Measurements from ENCODE around the gene DNAJB5. TPM values are rescaled to one million over a fixed set of nuclear protein-coding genes. Genes with fewer than 3 reads are reported as not detected.

Gene DNAJB5
- total RNA-seq, 4 donors from 2014 or later: 3.5 to 16.6 (median 6.5) TPM

- Histone ChIP-seq H3K36me3 (peaks cover 0 to 15% (median 12%) of the 10 kb centered on the region in 3 donors), H3K4me3 (peak overlapping the region in 1 of 4 donors; percentile 89), H3K4me1 (peaks cover 42 to 87% (median 75%) of the 10 kb centered on the region in 3 donors), H3K27ac (peak overlapping the region; percentile 89 to 97 (median 96)), H3K27me3 (no peaks in the 10 kb centered on the region), H3K9me3 (no peaks in the 10 kb centered on the region)
- no peak for DNase-seq
- no peak for TF ChIP-seq POLR2A (IDR thresholded peaks at IDR 0.05)
- TF ChIP-seq, protein P1, sequence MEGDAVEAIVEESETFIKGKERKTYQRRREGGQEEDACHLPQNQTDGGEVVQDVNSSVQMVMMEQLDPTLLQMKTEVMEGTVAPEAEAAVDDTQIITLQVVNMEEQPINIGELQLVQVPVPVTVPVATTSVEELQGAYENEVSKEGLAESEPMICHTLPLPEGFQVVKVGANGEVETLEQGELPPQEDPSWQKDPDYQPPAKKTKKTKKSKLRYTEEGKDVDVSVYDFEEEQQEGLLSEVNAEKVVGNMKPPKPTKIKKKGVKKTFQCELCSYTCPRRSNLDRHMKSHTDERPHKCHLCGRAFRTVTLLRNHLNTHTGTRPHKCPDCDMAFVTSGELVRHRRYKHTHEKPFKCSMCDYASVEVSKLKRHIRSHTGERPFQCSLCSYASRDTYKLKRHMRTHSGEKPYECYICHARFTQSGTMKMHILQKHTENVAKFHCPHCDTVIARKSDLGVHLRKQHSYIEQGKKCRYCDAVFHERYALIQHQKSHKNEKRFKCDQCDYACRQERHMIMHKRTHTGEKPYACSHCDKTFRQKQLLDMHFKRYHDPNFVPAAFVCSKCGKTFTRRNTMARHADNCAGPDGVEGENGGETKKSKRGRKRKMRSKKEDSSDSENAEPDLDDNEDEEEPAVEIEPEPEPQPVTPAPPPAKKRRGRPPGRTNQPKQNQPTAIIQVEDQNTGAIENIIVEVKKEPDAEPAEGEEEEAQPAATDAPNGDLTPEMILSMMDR (IDR thresholded peaks at IDR 0.05): no peak
- intact Hi-C loops (cut with DNase I): loop anchor here (10.0 kb wide), 1 partner anchor 82 kb away; the partner anchor contains the start of genes FANCG and VCP
- 9% methylated on average over 3 of the region's 16 CpGs; no CpG with 5 or more reads in 1 of the 2 donors for WGBS, 2 donors
Observed at GRCh38 chr9:34992376-34992951, 2.9 kb downstream of the DNAJB5 start.

DNA sequence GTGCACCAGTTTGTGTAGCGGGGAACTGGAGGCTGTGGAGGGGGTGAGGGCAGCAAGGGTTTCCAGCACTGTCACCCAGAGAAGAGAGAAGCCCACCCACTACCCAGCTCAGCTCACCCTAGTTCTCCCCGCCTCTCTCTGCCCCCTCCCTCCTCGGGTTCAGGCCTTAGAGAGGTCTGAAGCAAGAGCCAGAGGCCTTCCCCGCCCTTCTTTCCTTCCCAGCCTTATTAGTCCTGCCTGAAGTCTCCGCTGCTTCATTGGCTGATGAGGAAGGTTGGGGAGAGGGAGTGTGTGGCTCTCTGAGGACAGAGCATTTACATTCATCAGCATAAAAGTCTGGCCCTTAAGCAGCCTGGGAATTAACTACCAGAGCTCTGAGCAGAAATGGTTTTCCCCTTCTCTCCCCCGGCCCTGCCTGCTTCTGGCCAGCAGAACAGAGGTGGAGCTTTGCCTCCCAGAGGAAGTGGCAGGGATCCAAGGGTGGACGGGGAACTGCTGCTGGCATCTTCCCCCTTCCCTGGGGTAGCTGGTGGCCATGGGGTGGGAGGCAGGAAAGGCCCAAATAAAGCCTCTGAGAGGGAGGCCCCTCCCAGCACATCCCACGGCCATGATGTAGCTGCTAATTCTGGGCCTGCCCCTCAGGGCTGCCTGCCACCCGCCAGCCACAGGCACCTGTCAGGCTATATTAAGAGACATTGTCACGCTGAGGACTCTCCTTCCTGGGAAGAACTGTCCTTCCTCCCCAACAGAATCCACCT, 4.1 kb downstream of the DNAJB5 start:
- Histone ChIP-seq H3K27me3 (no peaks in the 10 kb centered on the region), H3K36me3 (peaks cover 0 to 25% (median 12%) of the 10 kb centered on the region in 3 donors), H3K4me3 (peak overlapping the region in 1 of 4 donors; percentile 25), H3K27ac (peak overlapping the region; percentile 89 to 97 (median 96)), H3K9me3 (no peaks in the 10 kb centered on the region), H3K4me1 (peaks cover 42 to 87% (median 69%) of the 10 kb centered on the region in 3 donors)
- 39 to 42% methylated on average over 7 to 9 of the region's 10 CpGs for WGBS, 2 donors
- no peak for DNase-seq
- intact Hi-C loops (cut with DNase I): loop anchor here (10.0 kb wide), 1 partner anchor 81 kb away; the partner anchor contains the start of genes FANCG and VCP
- TF ChIP-seq, protein P1 (IDR thresholded peaks at IDR 0.05): no peak
- peak in 2 of 4 donors; percentile 25 to 36 for TF ChIP-seq POLR2A (IDR thresholded peaks at IDR 0.05)

DNA sequence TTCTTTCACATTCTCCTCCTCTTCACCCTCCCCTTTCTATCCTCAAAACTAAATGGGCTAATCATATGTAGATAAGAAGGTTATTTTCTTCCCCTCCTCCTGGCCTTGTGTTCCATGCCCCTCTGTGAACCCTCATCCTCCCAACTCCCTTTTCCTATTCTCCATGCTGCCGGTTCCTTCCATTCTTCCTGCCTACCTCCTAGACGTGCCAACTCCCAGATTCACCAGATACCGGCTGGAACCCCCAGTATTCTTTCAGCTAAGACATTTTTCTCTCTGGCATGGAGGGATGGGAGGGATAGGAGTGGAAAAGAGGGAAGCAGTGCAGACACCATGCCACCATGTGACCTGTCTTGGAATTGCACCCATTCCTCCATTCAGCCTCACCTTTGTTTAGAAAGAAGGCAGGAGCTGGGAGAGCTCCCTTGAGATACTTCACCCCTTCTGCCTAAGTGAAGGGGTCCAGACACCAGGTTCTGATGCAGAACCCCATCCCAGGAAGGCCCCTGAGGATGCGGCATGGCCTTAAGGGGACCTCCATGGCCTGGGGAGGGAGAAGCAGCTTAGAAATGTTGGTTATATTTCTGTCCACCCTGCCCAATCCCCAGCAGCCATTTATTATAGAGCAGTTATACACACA, 4.8 kb downstream of the DNAJB5 start:
- 21 to 42% methylated on average over 3 to 4 of the region's 4 CpGs for WGBS, 2 donors
- H3K36me3 ChIP-seq: peaks cover 0 to 25% (median 12%) of the 10 kb centered on the region in 3 donors
- intact Hi-C loops (cut with DNase I): loop anchor here (10.0 kb wide), 1 partner anchor 80 kb away; the partner anchor contains the start of genes FANCG and VCP
- H3K9me3 ChIP-seq: no peaks in the 10 kb centered on the region
- peaks cover 42 to 83% (median 66%) of the 10 kb centered on the region in 3 donors for H3K4me1 ChIP-seq
- no peaks in the 10 kb centered on the region for H3K27me3 ChIP-seq
- DNase-seq: no peak
- peak overlapping the region in 1 of 4 donors; percentile 25 for H3K4me3 ChIP-seq
- TF ChIP-seq POLR2A (IDR thresholded peaks at IDR 0.05): no peak
- TF ChIP-seq, protein P1 (IDR thresholded peaks at IDR 0.05): peak in 5 of 6 experiments; percentile 36 to 67 (median 57)
- H3K27ac ChIP-seq: peak overlapping the region; percentile 89 to 97 (median 96)

- H3K36me3 ChIP-seq: peaks cover 0 to 25% (median 12%) of the 10 kb centered on the region in 3 donors
- no peaks in the 10 kb centered on the region for H3K27me3 ChIP-seq
- TF ChIP-seq, protein P1 (IDR thresholded peaks at IDR 0.05): no peak
- TF ChIP-seq POLR2A (IDR thresholded peaks at IDR 0.05): no peak
- H3K4me3 ChIP-seq: no peak overlapping the region
- intact Hi-C loops (cut with DNase I): loop anchor here (10.0 kb wide), 1 partner anchor 80 kb away; the partner anchor contains the start of genes FANCG and VCP
- peaks cover 42 to 78% (median 66%) of the 10 kb centered on the region in 3 donors for H3K4me1 ChIP-seq
- no peaks in the 10 kb centered on the region for H3K9me3 ChIP-seq
- DNase-seq: no peak
- H3K27ac ChIP-seq: peak overlapping the region; percentile 89 to 97 (median 96)
- 50% methylated on average over 7 of the region's 7 CpGs for WGBS, 2 donors
Observed at GRCh38 chr9:34994900-34995669, 5.5 kb downstream of the DNAJB5 start.
